Measurements from ENCODE around the gene KIAA0408.

Gene KIAA0408

GRCh38 chr6:127459231-127459641 lies at the start of gene KIAA0408:
KIAA0408 (minus strand) TSS chr6:127459389; CDS start chr6:127453981, 5,408 bp downstream.
- no peak for DNase-seq

GRCh38 chr6:127506894-127507293 lies 47.7 kb upstream of the KIAA0408 start:
- DNase-seq: no peak

- no peak for DNase-seq
These were observed 43.8 kb upstream of the KIAA0408 start for GRCh38 chr6:127503022-127503421.

GRCh38 chr6:127497410-127497809 lies 38.2 kb upstream of the KIAA0408 start:
- no peak for DNase-seq

- DNase-seq: no peak
These were observed 37.3 kb upstream of the KIAA0408 start for GRCh38 chr6:127496471-127496870.

GRCh38 chr6:127494240-127494767 lies 35.1 kb upstream of the KIAA0408 start:
- no peak for DNase-seq

GRCh38 chr6:127489248-127489647 lies 30.1 kb upstream of the KIAA0408 start:
- DNase-seq: no peak

GRCh38 chr6:127486934-127487333 lies 27.7 kb upstream of the KIAA0408 start:
- no peak for DNase-seq

- no peak for DNase-seq
These were observed 25.1 kb upstream of the KIAA0408 start for GRCh38 chr6:127484212-127484863.

GRCh38 chr6:127483399-127484055 lies 24.3 kb upstream of the KIAA0408 start:
- DNase-seq: no peak

- DNase-seq: no peak
These were observed 23.1 kb upstream of the KIAA0408 start for GRCh38 chr6:127482325-127482724.

- DNase-seq: no peak
These were observed 22.4 kb upstream of the KIAA0408 start for GRCh38 chr6:127481628-127482027.

GRCh38 chr6:127481111-127481510 lies 21.9 kb upstream of the KIAA0408 start:
- DNase-seq: no peak

- DNase-seq: no peak
These were observed 18.5 kb upstream of the KIAA0408 start for GRCh38 chr6:127477658-127478057.

GRCh38 chr6:127475823-127476176 lies 16.6 kb upstream of the KIAA0408 start:
- DNase-seq: no peak

GRCh38 chr6:127475135-127475822 lies 16.1 kb upstream of the KIAA0408 start:
- DNase-seq: no peak

- no peak for DNase-seq
These were observed 12.4 kb upstream of the KIAA0408 start for GRCh38 chr6:127471379-127472255.

- DNase-seq: no peak
These were observed 9.7 kb upstream of the KIAA0408 start for GRCh38 chr6:127468936-127469335.

- DNase-seq: no peak
These were observed 7.2 kb upstream of the KIAA0408 start for GRCh38 chr6:127466416-127466815.

GRCh38 chr6:127464881-127465459 lies 5.8 kb upstream of the KIAA0408 start:
- DNase-seq: peak; percentile 54 to 73

- DNase-seq: no peak
These were observed 5.1 kb upstream of the KIAA0408 start for GRCh38 chr6:127464161-127464880.

GRCh38 chr6:127463056-127463455 lies 3.9 kb upstream of the KIAA0408 start:
- no peak for DNase-seq
